ENCODE data around the gene DNAJC1. TPM values are rescaled to one million over a fixed set of nuclear protein-coding genes. Genes with fewer than 3 reads are reported as not detected.
"Not testable (repeated sequence)": the region's sequence is repeated elsewhere in the genome, so short reads cannot be mapped to it uniquely, and the experiment has no call there.

DNAJC1 gene
- total and polyA plus RNA-seq, 2 of the 8 experiments (the other 6 are each of a cell fraction or from before 2014, with no cell fraction given): 6.8 to 14.8 TPM

DNA sequence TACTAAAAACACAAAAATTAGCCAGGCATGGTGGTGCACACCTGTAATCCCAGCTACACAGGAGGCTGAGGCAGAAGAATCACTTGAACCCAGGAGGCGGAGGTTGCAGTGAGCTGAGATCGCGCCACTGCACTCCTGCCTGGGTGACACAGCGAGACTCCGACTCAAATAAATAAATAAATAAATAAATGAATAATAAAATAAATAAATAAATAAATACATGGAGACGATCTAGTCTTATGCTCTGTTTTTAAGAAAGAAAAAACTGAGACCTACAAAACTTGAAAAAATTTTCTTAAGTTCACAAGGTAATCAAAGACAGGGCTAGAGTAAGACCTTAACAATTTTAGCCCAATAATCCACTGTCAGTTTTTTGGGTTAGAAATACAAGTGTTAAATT lies 181.3 kb downstream of the DNAJC1 start:
- H2BK20ac ChIP-seq (ENCODE audit: low read length); H3K4me2 ChIP-seq (ENCODE audit: insufficient read depth in 1 of 2, low read depth in 2 of 2, low read length in 2 of 2); H3K9ac ChIP-seq (replicated peaks in 1 of 4; ENCODE audit: extremely low read depth in 1 of 4, low read depth in 3 of 4, low read length in 3 of 4); H3K23me2 ChIP-seq (ENCODE audit: low read depth, low read length); H2BK12ac ChIP-seq (ENCODE audit: low read depth, low read length); H3K27ac ChIP-seq (ENCODE audit: low read depth, low read length); H3K14ac ChIP-seq (ENCODE audit: insufficient read length); FAIRE-seq; H3K23ac ChIP-seq (ENCODE audit: insufficient read length); H3K79me1 ChIP-seq (ENCODE audit: low read depth, low read length); H2BK120ac ChIP-seq (replicated peaks; ENCODE audit: low read depth, low read length); H2AK5ac ChIP-seq (ENCODE audit: low read depth, low read length); H4K8ac ChIP-seq (ENCODE audit: extremely low read depth, insufficient read depth, low read length); H4K5ac ChIP-seq (ENCODE audit: insufficient read length, low read depth, low read length); H3K79me2 ChIP-seq (ENCODE audit: control insufficient read depth in 1 of 2, insufficient read depth in 2 of 2, low read length in 2 of 2); H3K4me1 ChIP-seq (replicated peaks in 1 of 4; ENCODE audit: control insufficient read depth in 3 of 4, insufficient read depth in 4 of 4, low read length in 3 of 4); H2BK15ac ChIP-seq (ENCODE audit: low read length); H3K56ac ChIP-seq (replicated peaks; ENCODE audit: insufficient read length, low read depth, low read length); H3K36me3 ChIP-seq (ENCODE audit: control insufficient read depth in 2 of 4, insufficient read depth in 4 of 4, low read length in 3 of 4); H3K4me3 ChIP-seq (ENCODE audit: extremely low read depth in 1 of 4, insufficient read depth in 2 of 4, low read depth in 3 of 4, low read length in 4 of 4); H4K91ac ChIP-seq (replicated peaks; ENCODE audit: insufficient read length, low read length); H3K4ac ChIP-seq (replicated peaks; ENCODE audit: insufficient read length, low read depth, low read length); H3K27me3 ChIP-seq (replicated peaks in 1 of 4; ENCODE audit: control insufficient read depth in 3 of 4, extremely low read depth in 1 of 4, insufficient read depth in 3 of 4, low read length in 3 of 4); H3K18ac ChIP-seq (ENCODE audit: extremely low read depth, low read length); H4K20me1 ChIP-seq (replicated peaks in 1 of 2; ENCODE audit: control insufficient read depth in 1 of 2, insufficient read depth in 2 of 2, low read length in 2 of 2); H2BK5ac ChIP-seq (ENCODE audit: low read depth, low read length); H2AFZ ChIP-seq (ENCODE audit: low read length); DNase-seq (ENCODE audit: low read depth in 1 of 2, low spot score in 2 of 2); POLR2A ChIA-PET (ENCODE audit: partially characterized antibody): not testable (repeated sequence)
- WGBS, 2 experiments (ENCODE audit: extremely low coverage in 1 of 2, insufficient coverage in 1 of 2, insufficient read length in 1 of 2, insufficient replicate concordance in 2 of 2, low coverage in 1 of 2, low lambda C conversion rate in 2 of 2, missing lambda C conversion rate in 1 of 2): 93% methylated on average over 6 of the region's 6 CpGs; no CpG with 5 or more reads in 1 of the 2 experiments
- H3K9me3 ChIP-seq (ENCODE audit: insufficient read depth in 2 of 2, low read depth in 1 of 2, low read length in 1 of 2): peaks cover 11 to 16% of the 10 kb centered on the region in 2 experiments
- CTCF ChIA-PET (ENCODE audit: partially characterized antibody): interaction anchor here (0.6 kb wide), 1 partner anchor 102 kb away, joined by 3 read pairs; no protein-coding TSS in a partner anchor
